Kidney epithelial cell (primary cell): ENCODE data around the gene GPR179. TPM values are rescaled to one million over a fixed set of nuclear protein-coding genes. Genes with fewer than 3 reads are reported as not detected.

Experiments
- DNase-seq: peaks from one replicate; pipeline ENCODE4 v3.0.0-alpha.2; 2010; ENCODE audit warnings: low read depth
- H3K27me3 ChIP-seq: 2 replicates; pipeline ENCODE4 v1.6.0; 2011; ENCODE audit warnings: low read length; ENCODE audit not compliant: control insufficient read depth, insufficient read depth
- H3K36me3 ChIP-seq: 2 replicates; pipeline ENCODE4 v1.5.1; 2011; ENCODE audit warnings: low read length; ENCODE audit not compliant: control insufficient read depth, insufficient read depth
- H3K4me3 ChIP-seq: 2 replicates; pipeline ENCODE4 v1.5.1; 2011; ENCODE audit warnings: low read depth, mild to moderate bottlenecking, control low read depth, low read length
- CTCF ChIP-seq: IDR thresholded peaks from 2 replicates; pipeline ENCODE4 v1.5.1; 2011; ENCODE audit warnings: mild to moderate bottlenecking, moderate library complexity, low read length, control low read depth, inconsistent platforms; ENCODE audit not compliant: insufficient read depth, poor library complexity, severe bottlenecking
- total RNA-seq: library from RNA; depleted of rRNA; stranded (reverse); fragments of >200 nt; gene quantifications from 2 replicates; pipeline ENCODE4 v1.2.3, GENCODE V29; 2015

The GPR179 gene
- total RNA-seq, 1 donor from 2014 or later = 0.04 TPM

DNA sequence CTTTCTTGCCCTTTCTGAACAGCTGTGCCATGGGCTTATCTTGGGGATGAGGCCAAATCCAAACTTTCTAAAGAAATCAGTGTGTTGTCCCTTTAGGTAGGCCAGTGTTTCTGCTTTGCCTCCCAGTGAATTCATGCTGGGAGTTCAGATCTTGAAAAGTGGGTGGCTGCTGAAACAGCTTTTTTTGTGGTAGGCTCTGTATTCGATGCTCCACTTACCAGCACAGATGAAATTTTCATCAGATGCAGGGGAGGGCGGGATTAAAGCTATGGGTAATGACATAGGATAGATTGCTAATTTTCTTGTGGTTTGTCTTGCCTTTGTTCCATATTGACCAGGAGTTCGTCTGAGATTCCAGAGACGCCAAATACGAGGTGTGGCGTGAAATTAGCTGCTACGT, 10.7 kb upstream of the GPR179 start:
- Histone ChIP-seq H3K27me3 (no peaks in the 10 kb centered on the region), H3K36me3 (no peaks in the 10 kb centered on the region), H3K4me3 (no peak overlapping the region)
- TF ChIP-seq CTCF = no peak
- no peak for DNase-seq

DNA sequence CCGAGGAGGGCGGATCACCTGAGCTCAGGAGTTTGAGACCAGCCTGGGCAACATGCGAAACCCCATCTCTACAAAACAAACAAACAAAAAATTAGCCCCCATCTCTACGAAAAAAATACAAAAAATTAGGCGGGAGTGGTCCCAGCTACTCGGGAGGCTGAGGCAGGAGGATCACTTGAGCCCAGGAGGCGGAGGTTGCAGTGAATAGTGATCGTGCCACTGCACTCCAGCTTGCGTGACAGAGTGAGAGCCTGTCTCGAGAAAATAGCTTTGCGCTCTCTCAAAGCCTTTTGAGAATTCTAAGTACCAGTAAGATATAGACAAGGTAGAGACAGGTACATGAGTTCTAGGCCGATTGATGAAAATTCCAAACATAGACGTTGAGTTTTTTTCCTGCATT, 9.9 kb upstream of the GPR179 start:
- H3K27me3 ChIP-seq = no peaks in the 10 kb centered on the region
- H3K36me3 ChIP-seq = no peaks in the 10 kb centered on the region
- H3K4me3 ChIP-seq = no peak overlapping the region
- DNase-seq = no peak
- TF ChIP-seq CTCF = no peak

DNA sequence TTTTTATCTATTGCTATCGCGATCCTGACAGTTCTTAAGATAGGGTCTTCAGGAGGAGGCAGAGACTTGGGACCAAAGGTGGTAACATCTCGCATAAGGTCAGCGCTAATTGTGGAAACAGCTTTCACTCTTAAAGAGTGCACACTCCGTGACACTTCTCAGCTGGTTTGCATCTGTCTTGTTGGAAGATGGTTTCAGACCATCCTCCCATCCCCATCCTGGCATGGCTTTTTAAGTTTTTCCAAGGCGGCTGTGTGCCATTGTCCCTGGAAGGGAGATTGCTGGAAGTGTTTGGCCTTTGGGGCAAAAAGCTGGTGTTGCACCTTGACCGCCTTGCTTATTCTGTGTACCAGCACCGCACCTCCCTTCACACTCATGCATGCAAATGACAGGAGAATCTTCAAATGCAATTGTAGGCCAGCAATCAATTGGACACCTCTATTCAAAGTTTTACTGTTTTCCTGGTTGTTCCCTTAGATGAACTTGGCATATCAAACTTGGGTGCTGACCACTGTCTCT, 9.4 kb upstream of the GPR179 start:
- Histone ChIP-seq H3K36me3 (no peaks in the 10 kb centered on the region), H3K27me3 (no peaks in the 10 kb centered on the region), H3K4me3 (peak overlapping the region; percentile 51)
- DNase-seq = no peak
- no peak for TF ChIP-seq CTCF

GRCh38 chr17:38352245-38353085, 8.7 kb upstream of the GPR179 start:
- TF ChIP-seq CTCF = no peak
- no peak for DNase-seq

DNA sequence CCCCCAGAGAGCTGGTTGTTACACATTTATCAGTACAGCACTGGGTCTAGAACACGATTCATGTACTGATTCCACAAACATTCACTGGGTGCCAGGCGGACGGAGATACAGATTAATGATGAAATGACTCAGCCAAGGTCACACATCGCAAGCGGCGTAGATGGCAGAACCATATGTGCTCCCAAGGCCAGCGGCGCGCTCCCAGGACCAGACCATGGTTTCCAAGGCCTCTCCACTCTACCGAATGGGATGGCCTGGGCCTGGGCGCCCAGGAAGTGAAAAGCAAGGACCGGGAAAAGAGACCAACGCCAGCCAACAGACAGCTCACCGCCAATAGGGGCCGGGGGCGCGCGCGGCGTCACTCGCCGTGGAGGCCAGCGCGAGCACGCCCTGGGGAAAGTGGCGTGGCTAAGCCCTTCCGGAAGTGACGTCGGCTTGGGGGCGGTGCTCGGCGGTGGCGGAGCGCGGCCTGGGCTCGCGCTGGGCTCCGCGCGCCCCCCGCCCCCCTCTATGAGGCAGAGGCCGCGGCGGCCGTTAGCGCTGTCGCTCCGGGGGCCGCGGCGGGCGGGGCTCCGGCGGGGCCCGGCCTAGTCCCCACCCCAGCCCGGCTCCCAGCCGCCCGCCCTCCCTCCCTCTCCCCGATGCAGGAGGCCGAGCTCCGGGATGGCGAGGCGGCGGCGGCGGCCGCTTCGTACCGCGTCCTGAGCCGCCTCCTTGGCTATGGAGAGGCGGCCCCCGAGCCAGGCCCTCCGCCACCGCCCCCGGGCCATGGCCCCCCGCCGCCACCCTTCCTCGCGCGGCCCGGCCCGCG, 7.9 kb upstream of the GPR179 start, which contains the start of gene SOCS7:
Gene SOCS7 (plus strand): TSS at position 433 of the 811 bp plus-strand sequence. CDS start 209 bp downstream, at position 642.
- DNase-seq = peak; percentile 53
- H3K27me3 ChIP-seq = no peaks in the 10 kb centered on the region
- TF ChIP-seq CTCF = no peak
- no peaks in the 10 kb centered on the region for H3K36me3 ChIP-seq
- H3K4me3 ChIP-seq = peak within 1 kb of the TSS; percentile 51

More at GRCh38 chr17:38352245-38353085, 8.7 kb upstream of the GPR179 start:
- Histone ChIP-seq H3K36me3 (no peaks in the 10 kb centered on the region), H3K27me3 (no peaks in the 10 kb centered on the region), H3K4me3 (peak overlapping the region; percentile 51)
